Caki2 (cell line): Measurements from ENCODE around the gene CCL23. TPM values are rescaled to one million over a fixed set of nuclear protein-coding genes. Genes with fewer than 3 reads are reported as not detected.

Experiments
- DNase-seq: peaks from one replicate; pipeline ENCODE4 v3.0.0-alpha.2; 2015; ENCODE audit warnings: low read depth
- in situ Hi-C: cut with HindIII; loops from 2 replicates; pipeline ENCODE4 v1.10.0; 2016; ENCODE audit warnings: low sequenced_read_pairs, low pct_unique_long_range_greater_than_20kb, mixed read lengths
- total RNA-seq: library from RNA; depleted of rRNA; stranded (reverse); fragments of >200 nt; shearing (Covaris generic); gene quantifications from 2 replicates; pipeline ENCODE4 v1.2.3, GENCODE V29; 2014; ENCODE audit warnings: low replicate concordance; rRNA removed

CCL23 gene
- total RNA-seq, 1 experiment from 2014 or later = not detected

GRCh38 chr17:35978346-35978745 is 39.4 kb downstream of the CCL23 start:
- DNase-seq = no peak
- in situ Hi-C loops = no loop called here

DNA sequence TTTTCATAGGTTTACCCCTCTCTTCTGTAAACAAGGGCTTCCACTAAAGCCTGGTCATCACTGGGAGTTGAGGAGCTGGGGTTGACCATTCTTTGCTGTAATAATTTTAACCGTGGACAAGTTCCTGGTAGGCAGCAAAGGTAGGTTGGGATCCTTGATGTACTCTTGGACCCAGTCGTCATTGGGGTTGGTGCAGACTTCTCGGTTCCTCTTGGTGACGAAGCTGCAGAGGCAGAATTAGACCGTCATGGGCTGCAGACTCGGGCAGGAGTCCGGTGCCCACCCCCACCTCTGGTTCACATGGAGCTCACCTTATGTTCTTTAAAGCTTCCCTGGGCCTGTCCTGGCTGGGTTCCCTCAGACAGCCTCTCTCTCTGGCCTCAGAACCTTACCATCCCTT is 40.3 kb downstream of the CCL23 start:
- in situ Hi-C loops = no loop called here
- DNase-seq = no peak

GRCh38 chr17:35973333-35974260 is 44.2 kb downstream of the CCL23 start:
- in situ Hi-C loops = no loop called here
- no peak for DNase-seq

DNA sequence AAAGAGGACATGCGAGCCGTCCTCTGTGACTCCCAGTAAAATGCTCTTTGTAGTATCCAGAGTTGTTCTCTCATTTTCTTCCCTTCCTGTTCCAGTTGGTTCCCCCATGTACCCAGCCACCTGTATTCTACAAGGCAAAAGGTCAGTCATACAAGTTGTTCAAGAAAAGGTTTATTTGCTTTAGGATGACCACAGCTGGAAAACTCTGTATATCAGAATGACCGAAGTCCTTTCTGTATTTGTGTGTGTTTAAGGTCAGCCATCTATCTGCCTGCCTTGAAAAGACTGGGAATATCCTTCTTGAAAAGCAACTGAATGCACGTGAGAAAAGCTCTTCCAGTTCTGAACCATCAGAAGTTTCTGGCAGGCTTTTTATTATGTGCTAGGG is 44.8 kb downstream of the CCL23 start:
- in situ Hi-C loops = no loop called here
- DNase-seq = no peak

- in situ Hi-C loops = no loop called here
- no peak for DNase-seq
Measured at GRCh38 chr17:35972535-35972934, 45.2 kb downstream of the CCL23 start.

GRCh38 chr17:35972066-35972465 is 45.7 kb downstream of the CCL23 start:
- in situ Hi-C loops = no loop called here

GRCh38 chr17:35969558-35970380 is 48.0 kb downstream of the CCL23 start:
- in situ Hi-C loops = no loop called here
- DNase-seq = peak; percentile 66

More at GRCh38 chr17:35972066-35972465, 45.7 kb downstream of the CCL23 start:
- no peak for DNase-seq

GRCh38 chr17:35968520-35969054 is 49.2 kb downstream of the CCL23 start:
- in situ Hi-C loops = no loop called here

GRCh38 chr17:35965272-35965671 is 52.5 kb downstream of the CCL23 start:
- in situ Hi-C loops = no loop called here
- no peak for DNase-seq

More at GRCh38 chr17:35968520-35969054, 49.2 kb downstream of the CCL23 start:
- DNase-seq = no peak

DNA sequence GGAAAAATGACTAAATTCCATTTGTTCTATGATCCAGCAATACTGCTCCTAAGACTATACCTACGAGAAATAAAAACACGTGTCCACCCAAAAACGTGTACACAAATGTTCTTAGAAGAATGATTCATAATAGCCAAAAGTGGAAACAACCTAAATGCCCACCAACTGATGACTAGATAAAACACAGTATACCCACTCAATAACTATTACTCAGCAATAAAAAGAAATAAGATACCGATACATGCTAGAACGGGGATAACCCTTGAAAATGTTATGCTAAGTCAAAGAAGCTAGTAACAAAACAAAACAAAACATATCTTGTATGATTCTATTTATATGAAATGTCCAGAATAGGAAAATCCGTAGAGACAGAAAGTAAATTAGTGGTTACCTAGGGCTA is 54.1 kb downstream of the CCL23 start:
- in situ Hi-C loops = no loop called here

More for the DNA sequence above, 54.1 kb downstream of the CCL23 start:
- no peak for DNase-seq

Other genes with a start within 250 kb of the CCL23 start
- gene MMP28, start 222.3 kb downstream of the CCL23 start, total RNA-seq = 1.7 TPM in 1 of 2 replicates, not detected in the other
- 4.9 and 7.7 TPM in 2 replicates for gene TAF15, start 208.5 kb downstream of the CCL23 start, total RNA-seq
- not detected in 2 replicates for gene HEATR9, start 149.1 kb downstream of the CCL23 start, total RNA-seq
- gene CCL5, start 137.6 kb downstream of the CCL23 start, total RNA-seq = 16.0 and 21.5 TPM in 2 replicates
- gene RDM1, start 87.2 kb downstream of the CCL23 start, total RNA-seq = 12.8 and 13.7 TPM in 2 replicates
- not detected in 2 replicates for gene LYZL6, start 74.3 kb downstream of the CCL23 start, total RNA-seq
- gene CCL16, start 36.5 kb downstream of the CCL23 start, total RNA-seq = not detected in 2 replicates
- gene CCL14, start 31.2 kb downstream of the CCL23 start, total RNA-seq = not detected in 2 replicates
- gene CCL15, start 16.4 kb downstream of the CCL23 start, total RNA-seq = not detected in 2 replicates
- not detected in 2 replicates for gene CCL18, start 46.3 kb upstream of the CCL23 start, total RNA-seq
- gene CCL3, start 72.2 kb upstream of the CCL23 start, total RNA-seq = not detected in 2 replicates
- not detected in 2 replicates for gene CCL4, start 85.9 kb upstream of the CCL23 start, total RNA-seq
- 0.95 TPM in 1 of 2 replicates, not detected in the other for gene TBC1D3B, start 158.7 kb upstream of the CCL23 start, total RNA-seq
- gene CCL3L1, start 178.8 kb upstream of the CCL23 start, total RNA-seq = not detected in 2 replicates
- gene CCL4L2, start 193.1 kb upstream of the CCL23 start, total RNA-seq = not detected in 2 replicates
- not detected in 2 replicates for gene TBC1D3I, start 246.6 kb upstream of the CCL23 start, total RNA-seq